ENCODE data around the gene ARL16. TPM values are rescaled to one million over a fixed set of nuclear protein-coding genes. Genes with fewer than 3 reads are reported as not detected.
A peak's percentile ranks its signal among the peaks of the same experiment; 100 is the strongest.

The ARL16 gene
- total RNA-seq, 3 donors from 2014 or later (not counting 1 experiment from before 2014, with no cell fraction given) = 23.3 to 47.9 (median 39.3) TPM

DNA sequence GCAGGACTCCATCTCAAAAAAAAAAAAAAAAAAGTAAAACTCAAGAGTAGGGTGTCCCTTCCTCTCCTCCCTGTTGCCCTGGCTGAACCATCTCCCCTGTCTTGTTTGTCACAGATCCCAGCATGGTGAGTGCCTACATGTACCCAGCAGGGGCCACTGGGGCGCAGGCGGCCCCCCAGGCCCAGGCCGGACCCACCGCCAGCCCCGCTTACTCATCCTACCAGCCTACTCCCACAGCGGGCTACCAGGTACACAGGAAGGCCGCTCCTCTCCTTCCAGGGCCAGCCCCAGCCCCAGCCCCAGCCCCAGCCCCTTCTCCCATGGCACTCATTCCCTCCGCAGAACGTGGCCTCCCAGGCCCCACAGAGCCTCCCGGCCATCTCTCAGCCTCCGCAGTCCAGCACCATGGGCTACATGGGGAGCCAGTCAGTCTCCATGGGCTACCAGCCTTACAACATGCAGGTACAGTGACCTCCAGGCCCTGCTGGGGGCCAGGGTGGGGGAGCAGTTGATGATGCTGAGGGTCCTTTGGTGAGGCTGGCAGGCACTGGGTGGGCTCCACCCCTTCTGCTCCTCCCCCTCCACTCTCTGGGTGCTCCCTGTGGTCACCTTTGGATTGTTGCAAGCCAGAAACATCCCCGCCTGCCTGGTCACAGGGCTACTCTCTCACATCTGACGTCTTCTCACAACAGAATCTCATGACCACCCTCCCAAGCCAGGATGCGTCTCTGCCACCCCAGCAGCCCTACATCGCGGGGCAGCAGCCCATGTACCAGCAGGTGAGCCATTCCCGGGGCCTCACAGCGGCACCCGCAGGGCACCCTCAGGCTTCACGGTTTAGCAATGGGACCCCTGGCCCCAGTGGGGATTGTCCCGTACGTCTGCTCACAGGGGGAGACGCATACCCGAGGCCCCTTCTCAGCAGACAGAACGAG, 17.0 kb upstream of the ARL16 start:
- ATAC-seq = no peak
- H3K27ac ChIP-seq (ENCODE audit: low read length) = no peak overlapping the region
- H3K27me3 Mint-ChIP-seq (ENCODE audit: low read depth in 2 of 2) = no peaks in the 10 kb centered on the region
- H3K4me3 Mint-ChIP-seq = no peak overlapping the region
- no peak overlapping the region for H3K4me3 ChIP-seq (ENCODE audit: low read length)
- no peaks in the 10 kb centered on the region for H3K9me3 Mint-ChIP-seq
- H3K36me3 ChIP-seq (ENCODE audit: control insufficient read depth, insufficient read depth, low read length) = peaks cover 44% of the 10 kb centered on the region
- H3K9me3 ChIP-seq (ENCODE audit: control insufficient read depth, insufficient read depth, low read length) = no peaks in the 10 kb centered on the region
- no peaks in the 10 kb centered on the region for H3K36me3 Mint-ChIP-seq
- H3K4me1 ChIP-seq (ENCODE audit: control insufficient read depth, insufficient read depth, low read length) = peaks cover 35% of the 10 kb centered on the region
- WGBS (ENCODE audit: insufficient coverage) = 95% methylated on average over 25 of the region's 25 CpGs
- H3K4me1 Mint-ChIP-seq = peaks cover 14 to 25% of the 10 kb centered on the region in 2 donors
- intact Hi-C loops (cut with micrococcal nuclease) = loop anchor here (5.0 kb wide), 1 partner anchor 33 kb away; the partner anchor contains the start of genes CCDC137 and OXLD1
- H3K27me3 ChIP-seq (ENCODE audit: control insufficient read depth, insufficient read depth, low read length) = no peaks in the 10 kb centered on the region
- peak overlapping the region; percentile 94 to 95 for H3K27ac Mint-ChIP-seq
- DNase-seq = no peak
- TF ChIP-seq, protein P1, sequence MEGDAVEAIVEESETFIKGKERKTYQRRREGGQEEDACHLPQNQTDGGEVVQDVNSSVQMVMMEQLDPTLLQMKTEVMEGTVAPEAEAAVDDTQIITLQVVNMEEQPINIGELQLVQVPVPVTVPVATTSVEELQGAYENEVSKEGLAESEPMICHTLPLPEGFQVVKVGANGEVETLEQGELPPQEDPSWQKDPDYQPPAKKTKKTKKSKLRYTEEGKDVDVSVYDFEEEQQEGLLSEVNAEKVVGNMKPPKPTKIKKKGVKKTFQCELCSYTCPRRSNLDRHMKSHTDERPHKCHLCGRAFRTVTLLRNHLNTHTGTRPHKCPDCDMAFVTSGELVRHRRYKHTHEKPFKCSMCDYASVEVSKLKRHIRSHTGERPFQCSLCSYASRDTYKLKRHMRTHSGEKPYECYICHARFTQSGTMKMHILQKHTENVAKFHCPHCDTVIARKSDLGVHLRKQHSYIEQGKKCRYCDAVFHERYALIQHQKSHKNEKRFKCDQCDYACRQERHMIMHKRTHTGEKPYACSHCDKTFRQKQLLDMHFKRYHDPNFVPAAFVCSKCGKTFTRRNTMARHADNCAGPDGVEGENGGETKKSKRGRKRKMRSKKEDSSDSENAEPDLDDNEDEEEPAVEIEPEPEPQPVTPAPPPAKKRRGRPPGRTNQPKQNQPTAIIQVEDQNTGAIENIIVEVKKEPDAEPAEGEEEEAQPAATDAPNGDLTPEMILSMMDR (IDR thresholded peaks at IDR 0.05) = no peak

DNA sequence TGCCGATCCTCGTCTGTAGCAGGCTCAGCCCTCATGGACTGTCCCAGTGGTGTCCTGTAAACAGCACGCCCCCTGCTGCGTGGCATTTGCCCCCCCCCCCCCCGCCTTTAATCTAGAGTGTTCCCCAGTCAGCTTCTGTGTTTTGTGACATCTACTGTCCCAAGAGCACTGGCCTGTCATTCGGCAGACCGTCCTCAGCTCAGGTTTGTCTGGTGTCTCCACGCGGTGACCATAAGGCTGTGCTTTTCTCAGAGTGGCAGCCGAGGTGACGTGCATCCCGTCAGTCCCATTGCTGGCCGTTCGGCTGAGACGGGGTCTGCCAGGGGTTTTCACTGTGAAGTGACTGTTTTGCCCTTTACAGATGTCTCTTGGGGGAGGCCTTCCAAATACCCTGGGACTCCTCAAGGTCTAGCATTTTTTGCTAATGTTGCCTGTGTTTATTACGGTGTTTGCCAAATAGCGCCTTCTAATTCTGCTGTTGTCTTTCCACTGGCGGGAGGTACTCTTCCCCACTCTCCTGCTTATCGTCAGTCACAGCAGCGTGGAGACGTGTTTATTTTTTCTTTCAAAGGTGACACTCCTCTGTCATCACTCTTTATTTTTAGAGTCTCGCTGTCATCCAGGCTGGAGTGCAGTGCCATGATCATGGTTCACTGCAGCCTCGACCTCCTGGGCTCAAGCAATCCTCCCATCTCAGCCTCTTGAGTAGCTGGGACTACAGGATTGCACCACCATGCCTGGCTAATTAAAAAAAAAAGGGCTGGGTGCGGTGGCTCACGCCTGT, 13.9 kb upstream of the ARL16 start:
- H3K36me3 ChIP-seq (ENCODE audit: control insufficient read depth, insufficient read depth, low read length) = peaks cover 68% of the 10 kb centered on the region
- H3K27me3 ChIP-seq (ENCODE audit: control insufficient read depth, insufficient read depth, low read length) = no peaks in the 10 kb centered on the region
- Mint-ChIP-seq H3K36me3 (no peaks in the 10 kb centered on the region), H3K27me3 (ENCODE audit: low read depth in 2 of 2) (no peaks in the 10 kb centered on the region), H3K4me1 (peaks cover 9 to 17% of the 10 kb centered on the region in 2 donors), H3K4me3 (no peak overlapping the region), H3K9me3 (no peaks in the 10 kb centered on the region), H3K27ac (no peak overlapping the region)
- H3K27ac ChIP-seq (ENCODE audit: low read length) = no peak overlapping the region
- no peaks in the 10 kb centered on the region for H3K9me3 ChIP-seq (ENCODE audit: control insufficient read depth, insufficient read depth, low read length)
- ATAC-seq = no peak
- H3K4me3 ChIP-seq (ENCODE audit: low read length) = no peak overlapping the region
- intact Hi-C loops (cut with micrococcal nuclease) = no loop called here
- TF ChIP-seq, protein P1 (IDR thresholded peaks at IDR 0.05) = no peak
- 93% methylated on average over 24 of the region's 25 CpGs for WGBS (ENCODE audit: insufficient coverage)
- H3K4me1 ChIP-seq (ENCODE audit: control insufficient read depth, insufficient read depth, low read length) = peaks cover 19% of the 10 kb centered on the region
- DNase-seq = no peak

DNA sequence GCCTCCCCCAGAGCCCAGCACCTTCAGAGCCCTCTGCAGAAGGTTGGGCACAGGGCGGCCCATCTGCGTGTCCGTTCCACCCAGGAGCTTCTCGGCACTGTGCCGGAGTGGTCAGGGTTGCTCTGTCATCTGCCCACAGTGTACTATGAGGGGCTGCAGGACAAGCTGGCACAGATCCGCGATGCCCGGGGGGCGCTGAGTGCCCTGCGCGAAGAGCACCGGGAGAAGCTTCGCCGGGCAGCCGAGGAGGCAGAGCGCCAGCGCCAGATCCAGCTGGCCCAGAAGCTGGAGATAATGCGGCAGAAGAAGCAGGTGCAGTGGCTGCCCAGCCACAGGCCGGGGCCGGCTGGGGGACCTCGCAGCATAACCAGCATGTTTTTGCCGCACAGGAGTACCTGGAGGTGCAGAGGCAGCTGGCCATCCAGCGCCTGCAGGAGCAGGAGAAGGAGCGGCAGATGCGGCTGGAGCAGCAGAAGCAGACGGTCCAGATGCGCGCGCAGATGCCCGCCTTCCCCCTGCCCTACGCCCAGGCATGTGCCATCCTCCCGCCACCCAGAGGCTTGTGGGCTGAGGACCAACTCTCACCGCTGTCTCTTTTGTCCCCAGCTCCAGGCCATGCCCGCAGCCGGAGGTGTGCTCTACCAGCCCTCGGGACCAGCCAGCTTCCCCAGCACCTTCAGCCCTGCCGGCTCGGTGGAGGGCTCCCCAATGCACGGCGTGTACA, 12.8 kb upstream of the ARL16 start:
- WGBS (ENCODE audit: insufficient coverage) = 97% methylated on average over 40 of the region's 40 CpGs
- H3K27ac Mint-ChIP-seq = no peak overlapping the region
- peaks cover under 1 to 7% of the 10 kb centered on the region in 2 donors for H3K4me1 Mint-ChIP-seq
- Histone ChIP-seq H3K27ac (ENCODE audit: low read length) (no peak overlapping the region), H3K9me3 (ENCODE audit: control insufficient read depth, insufficient read depth, low read length) (no peaks in the 10 kb centered on the region), H3K4me1 (ENCODE audit: control insufficient read depth, insufficient read depth, low read length) (peaks cover 9% of the 10 kb centered on the region), H3K4me3 (ENCODE audit: low read length) (no peak overlapping the region), H3K27me3 (ENCODE audit: control insufficient read depth, insufficient read depth, low read length) (no peaks in the 10 kb centered on the region), H3K36me3 (ENCODE audit: control insufficient read depth, insufficient read depth, low read length) (peaks cover 76% of the 10 kb centered on the region)
- no peak overlapping the region for H3K4me3 Mint-ChIP-seq
- no peaks in the 10 kb centered on the region for H3K36me3 Mint-ChIP-seq
- TF ChIP-seq, protein P1 (IDR thresholded peaks at IDR 0.05) = no peak
- intact Hi-C loops (cut with micrococcal nuclease) = no loop called here
- no peaks in the 10 kb centered on the region for H3K9me3 Mint-ChIP-seq
- H3K27me3 Mint-ChIP-seq (ENCODE audit: low read depth in 2 of 2) = no peaks in the 10 kb centered on the region
- no peak for DNase-seq
- ATAC-seq = peak in 1 of 3 donors; percentile 5
